ENCODE measurements around the gene SLC38A2.

Gene SLC38A2

GRCh38 chr12:46374711-46375110 is 2.1 kb upstream of the SLC38A2 start:
- no peak for DNase-seq (ENCODE audit: low spot score)

- no peak for DNase-seq (ENCODE audit: low spot score)
Observed at GRCh38 chr12:46374310-46374709, 1.7 kb upstream of the SLC38A2 start.

GRCh38 chr12:46373301-46374296 is 1.0 kb upstream of the SLC38A2 start:
- peak; percentile 79 for DNase-seq (ENCODE audit: low spot score)

DNA sequence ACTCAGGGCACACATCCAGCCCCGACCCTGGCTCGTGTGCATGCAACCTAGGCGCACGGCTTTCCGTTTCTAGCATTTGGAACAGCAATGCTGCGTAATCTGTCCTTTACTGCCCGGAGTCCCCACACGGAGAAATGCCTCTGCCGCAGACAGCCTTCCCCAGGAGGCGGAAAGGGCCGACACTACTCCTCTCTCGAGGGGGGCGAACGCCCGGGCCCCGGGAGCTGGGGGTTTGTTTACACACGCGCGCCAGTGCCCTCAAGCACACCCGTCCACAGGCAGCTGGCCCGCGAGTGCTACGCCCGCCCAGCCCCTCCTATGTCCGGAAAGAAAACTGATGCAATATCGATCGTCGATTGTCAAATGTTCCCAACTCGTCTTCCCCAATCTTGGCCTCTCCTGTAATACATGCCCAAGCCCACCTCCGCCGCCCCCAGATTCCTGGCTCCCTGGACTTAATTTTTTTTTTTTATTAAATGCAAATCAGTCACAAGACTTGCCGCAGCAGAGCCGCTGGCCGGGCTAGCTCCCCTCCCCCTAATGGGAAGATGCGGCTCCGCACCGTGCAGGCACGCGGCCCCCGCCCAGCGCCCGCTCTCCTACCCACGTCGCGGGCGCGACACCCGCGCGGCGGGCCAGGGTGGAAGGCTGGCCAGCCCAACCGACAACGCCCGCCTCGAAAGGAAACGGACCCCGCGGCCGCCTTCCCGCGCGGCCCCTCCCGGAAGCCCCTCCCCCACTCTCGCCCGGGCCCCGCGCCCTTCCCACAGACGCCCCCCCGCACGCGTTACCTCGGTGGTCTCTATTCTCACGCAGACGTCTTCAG is 642 bp downstream of the SLC38A2 start:
- DNase-seq (ENCODE audit: low spot score): no peak

DNA sequence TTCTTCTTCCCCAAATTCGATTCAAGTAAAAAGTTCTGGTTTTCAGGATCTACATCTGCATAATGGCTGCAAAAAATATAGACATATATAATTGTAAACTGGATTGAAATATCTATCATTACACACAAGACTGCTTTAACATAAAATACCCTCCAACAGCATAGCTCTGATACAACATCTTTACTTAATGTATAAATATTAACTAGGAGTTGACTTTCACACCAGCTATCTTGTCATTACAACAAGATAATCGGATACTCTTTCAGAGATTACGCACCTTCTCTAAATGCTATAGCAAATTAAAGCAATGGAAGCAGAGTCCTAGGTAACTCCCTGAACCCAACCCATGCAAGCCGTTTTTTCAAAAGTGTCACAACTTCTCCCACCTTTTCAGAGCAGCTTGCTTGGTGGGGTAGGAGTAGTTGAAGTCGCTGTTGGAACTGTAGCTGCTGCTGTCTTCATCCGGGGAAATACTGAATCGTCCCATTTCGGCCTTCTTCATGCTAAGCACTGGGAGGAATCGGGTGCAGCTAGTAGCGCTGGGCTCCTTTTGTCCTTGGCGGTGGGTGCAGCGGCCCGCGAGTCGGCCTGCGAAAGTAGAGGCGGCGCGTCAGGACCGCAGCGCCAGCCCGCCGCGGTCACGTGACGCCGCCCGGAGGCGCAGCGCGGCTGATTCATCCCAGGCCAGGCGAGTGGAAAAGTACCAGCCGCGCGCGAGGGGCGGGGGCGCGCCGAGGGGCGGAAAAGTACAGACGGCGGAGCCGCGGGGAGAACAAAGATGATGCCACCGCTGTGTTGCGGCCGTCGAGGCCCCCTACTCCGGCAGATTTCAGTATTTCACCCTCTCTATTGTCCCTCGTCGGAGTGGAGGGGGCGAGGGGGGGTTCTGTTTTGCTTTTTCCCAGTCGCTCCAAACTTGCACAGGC is 1.5 kb downstream of the SLC38A2 start:
- peak; percentile 87 for DNase-seq (ENCODE audit: low spot score)

GRCh38 chr12:46370380-46370734 is 2.2 kb downstream of the SLC38A2 start:
- no peak for DNase-seq (ENCODE audit: low spot score)

DNA sequence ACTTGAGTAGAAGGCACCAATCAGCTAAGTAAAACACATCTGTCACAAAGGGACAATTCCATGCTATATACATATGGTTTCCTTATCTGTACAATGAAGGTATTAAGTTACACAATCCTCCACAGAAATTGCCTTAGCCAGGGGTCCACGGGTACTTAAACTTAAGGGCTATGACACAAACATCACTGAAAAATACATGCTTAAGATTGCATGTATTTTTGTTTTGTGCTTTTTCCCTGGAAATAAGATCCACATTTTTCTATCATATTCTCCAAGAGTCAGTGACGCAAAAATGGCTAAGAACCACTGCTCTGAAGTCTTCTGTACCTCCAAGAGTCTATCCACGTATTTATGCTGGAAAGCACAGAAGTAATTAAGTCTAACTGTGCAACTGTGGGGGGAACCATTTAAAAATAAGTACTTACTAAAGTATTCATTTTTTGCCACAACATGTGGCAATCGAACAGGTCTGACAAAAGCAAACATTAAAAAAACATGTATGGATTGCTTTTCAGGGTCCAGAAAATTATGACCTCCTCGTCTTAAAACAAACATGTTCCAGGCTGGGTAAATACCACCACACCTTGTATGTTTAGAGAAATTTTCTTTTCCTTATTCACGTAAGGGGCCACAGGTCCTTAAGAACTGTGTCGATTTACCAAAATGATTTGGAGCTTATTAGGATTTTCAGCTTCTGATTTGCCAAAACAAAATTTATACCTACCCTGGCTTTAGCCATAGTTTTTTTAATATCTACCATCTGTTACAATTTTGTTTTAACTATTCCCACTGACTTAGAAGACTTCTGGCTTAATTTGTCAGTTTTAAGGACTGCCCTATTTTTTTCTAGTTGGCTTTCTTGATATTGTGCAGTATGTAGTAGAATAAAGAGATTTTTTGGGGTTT is 2.8 kb downstream of the SLC38A2 start:
- no peak for DNase-seq (ENCODE audit: low spot score)

DNA sequence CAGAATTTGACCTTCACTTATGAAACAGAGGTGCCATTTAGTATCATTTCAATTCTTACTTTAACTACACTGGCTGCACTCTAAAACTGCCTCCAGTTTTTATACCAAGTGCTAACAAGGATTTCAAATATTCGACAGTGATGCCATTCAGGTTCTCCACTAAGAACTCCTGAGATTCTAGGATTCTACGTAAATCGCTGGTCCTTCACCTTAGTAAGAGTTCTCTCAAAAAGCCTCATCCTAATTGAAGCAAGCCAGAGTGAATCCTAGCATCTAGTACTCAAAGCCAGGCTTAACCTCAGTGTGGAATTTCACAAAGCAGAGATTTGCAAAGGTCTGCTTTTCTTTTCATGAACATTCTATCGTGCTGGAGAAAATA is 3.5 kb downstream of the SLC38A2 start:
- no peak for DNase-seq (ENCODE audit: low spot score)

- DNase-seq (ENCODE audit: low spot score): no peak
Observed at GRCh38 chr12:46368684-46369083, 3.9 kb downstream of the SLC38A2 start.

DNA sequence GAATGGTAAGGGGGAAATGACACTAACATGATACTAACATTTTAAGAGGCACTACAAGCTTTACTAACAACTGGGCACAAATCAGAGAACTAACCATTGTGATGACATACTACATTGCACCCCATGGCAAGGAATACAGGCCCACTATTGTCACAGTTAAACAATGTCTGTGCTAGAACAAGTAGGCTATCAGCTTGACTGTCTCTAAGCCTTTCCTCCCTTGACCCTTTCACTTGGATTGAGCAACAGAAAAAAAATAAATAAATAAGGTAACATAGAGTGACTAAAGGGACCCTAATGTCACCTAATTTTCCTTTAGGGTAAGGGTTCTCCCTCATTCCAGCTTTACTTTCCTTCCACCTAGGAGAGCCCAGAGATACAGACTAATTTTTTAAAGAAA is 4.4 kb downstream of the SLC38A2 start:
- no peak for DNase-seq (ENCODE audit: low spot score)

DNA sequence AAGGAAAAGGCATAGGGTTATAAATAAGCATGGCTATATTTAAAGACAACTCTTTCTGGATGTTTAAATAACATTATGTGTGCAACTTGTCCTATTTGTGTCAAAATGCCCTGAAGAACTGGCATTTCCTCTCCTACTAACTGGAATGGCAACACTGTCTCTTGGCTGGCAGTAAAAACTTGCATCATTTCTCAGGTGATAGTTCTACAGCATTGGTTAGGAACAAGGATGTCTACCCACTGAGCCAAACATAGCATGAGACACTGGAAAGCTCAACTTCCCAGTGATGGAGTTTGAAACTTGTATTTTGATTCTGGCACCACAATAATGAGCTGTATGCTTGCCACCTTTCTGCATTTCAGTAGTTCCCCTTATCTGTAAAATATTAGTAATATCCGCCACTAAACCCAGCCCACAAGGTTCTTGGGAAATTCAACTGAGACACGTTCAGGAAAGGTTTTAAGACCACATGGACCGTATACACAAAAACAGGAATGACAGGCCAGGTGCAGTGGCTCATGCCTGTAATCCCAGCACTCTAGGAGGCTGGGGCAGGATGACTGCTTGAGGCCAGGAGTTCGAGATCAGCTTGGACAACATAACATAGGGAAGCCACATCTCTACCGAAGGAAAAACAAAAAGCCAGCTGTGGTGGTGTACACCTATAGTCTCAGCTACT is 5.1 kb downstream of the SLC38A2 start:
- no peak for DNase-seq (ENCODE audit: low spot score)

DNA sequence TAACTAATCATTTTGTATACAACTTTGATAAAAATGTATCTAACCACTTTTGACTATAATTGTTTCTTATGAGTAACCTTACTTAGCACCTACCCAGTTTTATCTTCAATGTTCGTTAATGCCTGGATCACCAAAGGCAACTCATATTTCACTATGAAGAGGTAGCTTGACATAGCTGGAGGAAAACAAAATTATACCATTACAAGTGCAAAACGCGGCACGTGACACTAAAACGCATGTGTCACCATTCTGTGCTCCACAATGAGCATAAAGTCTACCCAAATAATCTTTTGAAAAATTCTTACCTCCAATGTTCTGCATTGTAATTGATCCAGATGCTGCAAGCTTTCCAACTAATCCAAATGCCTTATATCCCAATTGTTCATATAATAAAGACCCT is 5.8 kb downstream of the SLC38A2 start:
- DNase-seq (ENCODE audit: low spot score): no peak

GRCh38 chr12:46365951-46366379 is 6.6 kb downstream of the SLC38A2 start:
- DNase-seq (ENCODE audit: low spot score): no peak

DNA sequence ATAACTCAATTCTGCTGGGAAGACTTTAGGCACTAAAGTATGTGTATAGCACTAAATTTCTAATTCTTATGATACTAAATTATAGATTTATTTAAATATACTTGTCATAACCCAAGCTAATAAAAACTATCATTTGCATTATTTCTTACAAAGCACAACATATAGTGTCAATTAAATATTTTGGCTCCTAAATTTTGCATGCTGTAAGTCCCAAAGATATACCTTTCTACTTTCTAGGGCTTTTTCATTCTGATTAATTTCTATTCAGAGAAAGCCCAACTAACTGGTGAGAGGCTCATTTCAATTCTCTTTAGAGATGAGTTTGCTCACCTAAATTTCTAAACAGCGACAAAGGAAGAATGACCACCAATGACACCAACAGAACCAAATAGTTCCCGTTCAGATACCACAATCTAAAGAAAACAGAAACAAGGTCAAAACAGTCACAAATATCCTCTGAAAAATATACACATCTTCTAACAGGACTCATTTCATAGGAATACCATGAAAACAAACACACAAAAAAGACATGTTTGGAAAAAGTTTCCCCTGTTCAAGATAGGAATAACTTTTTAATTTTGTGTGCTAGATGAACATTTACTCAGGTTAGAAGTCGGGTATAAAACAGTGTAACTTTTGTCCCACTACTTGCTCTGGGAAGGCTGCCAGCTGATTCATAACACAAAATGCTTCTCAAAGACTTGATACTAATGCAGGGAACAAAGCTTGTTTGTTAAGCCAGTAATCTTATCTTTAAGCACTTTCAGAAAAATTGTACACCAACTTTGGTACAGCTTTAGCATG is 7.6 kb downstream of the SLC38A2 start:
- no peak for DNase-seq (ENCODE audit: low spot score)

GRCh38 chr12:46364300-46364696 is 8.3 kb downstream of the SLC38A2 start:
- no peak for DNase-seq (ENCODE audit: low spot score)

- no peak for DNase-seq (ENCODE audit: low spot score)
Observed at GRCh38 chr12:46363582-46364299, 8.8 kb downstream of the SLC38A2 start.

DNA sequence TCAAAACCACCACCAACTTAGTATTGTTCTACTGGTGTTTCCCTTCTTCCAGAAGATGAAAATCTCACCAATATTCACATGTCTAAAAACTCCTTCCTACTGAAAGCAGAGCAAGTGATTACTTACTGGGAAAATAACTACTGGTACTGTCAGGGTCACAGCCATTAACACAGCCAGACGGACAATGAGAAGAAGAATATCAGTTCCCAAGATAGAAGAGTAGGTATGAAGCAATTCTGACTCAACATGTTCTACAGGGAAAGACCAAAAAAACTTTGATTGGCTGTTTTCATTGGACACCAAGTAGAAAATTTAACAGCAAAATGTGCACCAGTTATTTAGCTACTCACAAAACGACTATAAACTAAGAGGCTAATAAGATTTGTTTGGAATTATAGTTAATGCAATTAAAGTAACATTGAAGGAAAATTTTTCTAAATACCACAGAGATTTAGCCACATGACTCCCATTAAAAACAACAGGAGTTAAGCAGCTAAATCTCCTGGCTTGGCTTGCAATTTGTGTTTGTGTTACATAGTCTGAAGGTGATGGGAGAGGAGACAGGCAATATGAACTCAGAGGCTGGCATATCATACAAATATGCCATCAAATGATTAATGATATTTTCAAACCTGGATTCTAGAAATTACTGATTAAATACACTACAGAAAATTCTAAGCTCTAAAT is 9.5 kb downstream of the SLC38A2 start:
- no peak for DNase-seq (ENCODE audit: low spot score)

DNA sequence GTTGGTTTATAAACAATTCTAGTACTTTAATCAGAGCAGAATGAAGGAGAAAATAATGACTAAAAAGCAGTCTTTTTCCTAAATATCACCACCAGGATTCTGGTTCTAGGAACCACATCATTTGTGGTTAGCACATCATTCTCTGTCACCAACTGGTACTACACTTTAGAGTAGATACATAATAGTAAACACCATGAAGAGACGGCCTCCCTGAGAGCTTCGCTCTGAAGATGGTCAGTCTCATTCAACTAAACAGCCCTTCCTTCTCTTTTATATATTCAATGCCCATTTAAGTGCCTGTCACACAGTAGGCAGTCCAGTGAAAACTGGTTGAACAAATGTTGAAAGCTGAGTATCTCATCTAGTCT is 10.9 kb downstream of the SLC38A2 start:
- no peak for DNase-seq (ENCODE audit: low spot score)
